H1 (cell line): ENCODE measurements around the gene SAMD4A. TPM values are rescaled to one million over a fixed set of nuclear protein-coding genes. Genes with fewer than 3 reads are reported as not detected.

ENCODE experiments used
- CTCF ChIA-PET: fragments of 300-600 bp; sonication (Branson Sonifier 250); formaldehyde crosslinking; loops from one replicate; lab custom pipeline; 2021; ENCODE audit not compliant: partially characterized antibody; lab: Charles Lee
- POLR2A ChIA-PET: fragments of 300-600 bp; sonication (Branson Sonifier 250); formaldehyde crosslinking; loops from one replicate; lab custom pipeline; 2021; ENCODE audit warnings: inconsistent platforms; ENCODE audit not compliant: partially characterized antibody; lab: Charles Lee
- DNase-seq, 2 experiments: peaks; one replicate each; pipeline versions ENCODE4 v3.0.0 to v3.0.0-alpha.2; 2010 to 2022; ENCODE audit warnings: low spot score in 2 of 2, low read depth in 1 of 2, mixed read lengths in 1 of 2
- FAIRE-seq: peaks from 2 replicates; lab custom pipeline; 2011; peaks lifted over from hg19 to GRCh38; lab: Jason Lieb, UNC
- H2AFZ ChIP-seq: 2 replicates; pipeline ENCODE4 v1.8.1; 2012; ENCODE audit warnings: low read length, inconsistent platforms
- H2AK5ac ChIP-seq: 2 replicates; pipeline ENCODE4 v1.6.1; 2013; ENCODE audit warnings: low read depth, low read length
- H2BK120ac ChIP-seq: replicated peaks from 2 replicates; pipeline ENCODE3; 2013; ENCODE audit warnings: low read depth, low read length, inconsistent platforms
- H2BK12ac ChIP-seq: 2 replicates; pipeline ENCODE4 v1.6.1; 2013; ENCODE audit warnings: low read depth, low read length
- H2BK15ac ChIP-seq: 2 replicates; pipeline ENCODE4 v1.6.1; 2013; ENCODE audit warnings: low read length
- H2BK20ac ChIP-seq: 2 replicates; pipeline ENCODE4 v1.6.1; 2013; ENCODE audit warnings: low read length
- H2BK5ac ChIP-seq: 2 replicates; pipeline ENCODE4 v1.6.1; 2013; ENCODE audit warnings: low read depth, low read length
- H3K14ac ChIP-seq: 2 replicates; pipeline ENCODE4 v1.6.1; 2013; ENCODE audit warnings: inconsistent platforms; ENCODE audit not compliant: insufficient read length
- H3K18ac ChIP-seq: 2 replicates; pipeline ENCODE4 v1.6.1; 2013; ENCODE audit warnings: low read length; ENCODE audit errors: extremely low read depth
- H3K23ac ChIP-seq: 2 replicates; pipeline ENCODE4 v1.6.1; 2013; ENCODE audit warnings: inconsistent platforms; ENCODE audit not compliant: insufficient read length
- H3K23me2 ChIP-seq: 2 replicates; pipeline ENCODE4 v1.6.1; 2013; ENCODE audit warnings: low read depth, low read length
- H3K27ac ChIP-seq: 2 replicates; pipeline ENCODE4 v1.6.1; 2011; ENCODE audit warnings: low read depth, low read length, inconsistent platforms
- H3K27me3 ChIP-seq, 4 experiments: replicated peaks in 1 of 4; 1 replicate in 1 of 4; 2 replicates in 3 of 4; pipeline versions ENCODE4 v1.6.1 to v1.8.1; 2011 to 2013; ENCODE audit warnings: low read length in 3 of 4, mild to moderate bottlenecking in 3 of 4, inconsistent platforms in 2 of 4, mixed read lengths in 2 of 4, moderate library complexity in 1 of 4; ENCODE audit not compliant: control insufficient read depth in 3 of 4, insufficient read depth in 3 of 4; ENCODE audit errors: extremely low read depth in 1 of 4
- H3K36me3 ChIP-seq, 4 experiments: 2 replicates each; pipeline versions ENCODE4 v1.6.1 to v1.8.1; 2011 to 2013; ENCODE audit warnings: mild to moderate bottlenecking in 4 of 4, low read length in 3 of 4, moderate library complexity in 2 of 4, control low read depth in 1 of 4, inconsistent platforms in 1 of 4; ENCODE audit not compliant: insufficient read depth in 4 of 4, control insufficient read depth in 2 of 4
- H3K4ac ChIP-seq: replicated peaks from 2 replicates; pipeline ENCODE3; 2013; ENCODE audit warnings: low read length, low read depth, mixed read lengths, inconsistent platforms; ENCODE audit not compliant: insufficient read length
- H3K4me1 ChIP-seq, 4 experiments: replicated peaks in 1 of 4; 1 replicate in 1 of 4; 2 replicates in 3 of 4; pipeline versions ENCODE4 v1.6.1 to v1.8.1; 2011 to 2013; ENCODE audit warnings: low read length in 3 of 4, inconsistent platforms in 2 of 4, mixed read lengths in 1 of 4; ENCODE audit not compliant: insufficient read depth in 4 of 4, control insufficient read depth in 3 of 4
- H3K4me2 ChIP-seq, 2 experiments: 2 replicates each; pipeline versions ENCODE4 v1.6.1 to v1.8.1; 2011 to 2013; ENCODE audit warnings: low read depth in 2 of 2, low read length in 2 of 2, control low read depth in 1 of 2, inconsistent platforms in 1 of 2, mild to moderate bottlenecking in 1 of 2; ENCODE audit not compliant: insufficient read depth in 1 of 2
- H3K4me3 ChIP-seq, 4 experiments: fragments of 200-600, 300-600 bp in 1 of 4; sonication (generic), shearing (Covaris generic), sonication (Bioruptor Twin) in 1 of 4; 2 replicates each; pipeline versions ENCODE4 v1.5.1 to v1.8.1; 2011 to 2016; ENCODE audit warnings: low read length in 4 of 4, low read depth in 3 of 4, control low read depth in 2 of 4, inconsistent platforms in 2 of 4, mild to moderate bottlenecking in 2 of 4, mixed read lengths in 1 of 4, moderate library complexity in 1 of 4; ENCODE audit not compliant: insufficient read depth in 2 of 4; ENCODE audit errors: extremely low read depth in 1 of 4
- H3K56ac ChIP-seq: replicated peaks from 2 replicates; pipeline ENCODE3; 2013; ENCODE audit warnings: low read depth, mild to moderate bottlenecking, mixed read lengths, low read length, inconsistent platforms; ENCODE audit not compliant: insufficient read length
- H3K79me1 ChIP-seq: 2 replicates; pipeline ENCODE4 v1.6.1; 2013; ENCODE audit warnings: low read depth, low read length, control low read depth
- H3K79me2 ChIP-seq, 2 experiments: 2 replicates each; pipeline versions ENCODE4 v1.6.1 to v1.8.1; 2012 to 2013; ENCODE audit warnings: low read length in 2 of 2, mild to moderate bottlenecking in 2 of 2, inconsistent platforms in 1 of 2; ENCODE audit not compliant: insufficient read depth in 2 of 2, control insufficient read depth in 1 of 2
- H3K9ac ChIP-seq, 4 experiments: replicated peaks in 1 of 4; 1 replicate in 1 of 4; 2 replicates in 3 of 4; pipeline versions ENCODE4 v1.6.1 to v1.8.1; 2011 to 2013; ENCODE audit warnings: low read depth in 3 of 4, low read length in 3 of 4, control low read depth in 2 of 4, mild to moderate bottlenecking in 2 of 4, moderate library complexity in 2 of 4, inconsistent platforms in 1 of 4; ENCODE audit errors: extremely low read depth in 1 of 4
- H3K9me3 ChIP-seq, 2 experiments: 2 replicates each; pipeline versions ENCODE4 v1.6.1 to v1.8.1; 2012 to 2013; ENCODE audit warnings: mild to moderate bottlenecking in 2 of 2, moderate library complexity in 2 of 2, control low read depth in 1 of 2, inconsistent platforms in 1 of 2, low read depth in 1 of 2, low read length in 1 of 2, mixed read lengths in 1 of 2; ENCODE audit not compliant: insufficient read depth in 2 of 2
- H4K20me1 ChIP-seq, 2 experiments: replicated peaks in 1 of 2; 2 replicates each; pipeline versions ENCODE3 to v1.8.1; 2011 to 2013; ENCODE audit warnings: inconsistent platforms in 2 of 2, low read length in 2 of 2, mild to moderate bottlenecking in 1 of 2; ENCODE audit not compliant: insufficient read depth in 2 of 2, control insufficient read depth in 1 of 2
- H4K5ac ChIP-seq: 2 replicates; pipeline ENCODE4 v1.6.1; 2013; ENCODE audit warnings: low read length, low read depth, mixed read lengths, inconsistent platforms; ENCODE audit not compliant: insufficient read length
- H4K8ac ChIP-seq: 2 replicates; pipeline ENCODE4 v1.8.0; 2013; ENCODE audit warnings: mild to moderate bottlenecking, moderate library complexity, low read length, inconsistent platforms; ENCODE audit not compliant: insufficient read depth; ENCODE audit errors: extremely low read depth
- H4K91ac ChIP-seq: replicated peaks from 2 replicates; pipeline ENCODE3; 2013; ENCODE audit warnings: low read length, mixed read lengths, inconsistent platforms; ENCODE audit not compliant: insufficient read length
- EGR1 ChIP-seq: IDR thresholded peaks from 2 replicates; pipeline ENCODE4 v1.6.1; 2011; ENCODE audit warnings: low read depth, low read length, borderline replicate concordance
- EP300 ChIP-seq, 2 experiments: IDR thresholded peaks; 1 replicate in 1 of 2; 2 replicates in 1 of 2; pipeline ENCODE4 v1.6.1; 2011 to 2012; ENCODE audit warnings: low read depth in 2 of 2, low read length in 2 of 2, mild to moderate bottlenecking in 2 of 2, borderline replicate concordance in 1 of 2, inconsistent platforms in 1 of 2, moderate library complexity in 1 of 2
- RFX5 ChIP-seq: IDR thresholded peaks from 2 replicates; pipeline ENCODE4 v1.6.1; 2011; ENCODE audit warnings: low read depth, low read length, improper control_type of control experiment, borderline replicate concordance
- WGBS, 2 experiments: shearing (Covaris generic) in 1 of 2; methylation state at CpG; one replicate each; pipeline versions ENCODE4 v1.1.6 to v1.1.7; 2013 to 2015; ENCODE audit warnings: low lambda C conversion rate in 2 of 2, mixed read lengths in 2 of 2, inconsistent platforms in 1 of 2, low coverage in 1 of 2, missing lambda C conversion rate in 1 of 2; ENCODE audit not compliant: insufficient replicate concordance in 2 of 2, insufficient coverage in 1 of 2, insufficient read length in 1 of 2; ENCODE audit errors: extremely low coverage in 1 of 2, missing lambda C conversion rate in 1 of 2; 5-methylcytosine and 5-hydroxymethylcytosine counted together
- polyA plus RNA-seq, 7 experiments: library from polyadenylated mRNA; depleted of rRNA in 3 of 7; stranded (reverse) in 5 of 7; unstranded in 2 of 7; fragments of >200 nt in 5 of 7; fragments of 200-250 nt in 2 of 7; gene quantifications; 1 replicate in 5 of 7; 2 replicates in 1 of 7; 4 replicates in 1 of 7; pipeline versions ENCODE4 v1.2.1 to v1.2.3, GENCODE V29; 2011 to 2013; ENCODE audit warnings: missing spikeins in 2 of 7, mixed read lengths in 2 of 7
- total RNA-seq: library from RNA; stranded (reverse); fragmentation: NEBNext Ultra II Directional; extraction: Animal tissue kit (Norgen Biotek cat#: 25700); gene quantifications from 2 replicates; pipeline ENCODE4 v1.2.1, GENCODE V29; 2021

SAMD4A gene
- total and polyA plus RNA-seq, 2 of the 8 experiments (the other 6 are each of a cell fraction or from before 2014, with no cell fraction given) = 2.4 to 12.3 TPM

DNA sequence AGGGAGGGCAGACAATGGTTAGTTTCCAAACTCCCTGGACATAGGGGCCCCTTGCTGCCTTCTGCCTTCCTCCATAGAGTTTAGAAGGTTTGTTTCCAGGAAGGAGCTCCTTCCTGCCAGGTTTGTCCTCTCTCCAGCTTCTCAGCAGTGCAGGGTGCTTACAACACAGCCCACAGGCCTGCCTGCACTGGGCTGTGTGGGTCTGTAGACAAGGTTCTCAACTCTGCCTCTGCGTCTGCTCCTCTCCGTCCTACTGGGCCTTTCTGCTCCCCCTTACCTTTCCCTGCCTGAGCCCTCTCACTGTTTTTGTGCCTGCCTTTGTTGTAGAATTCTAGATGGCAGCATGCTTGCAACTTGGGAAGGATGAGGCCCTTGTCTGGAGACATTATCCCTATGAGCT lies 124.0 kb downstream of the SAMD4A start:
- FAIRE-seq = no peak
- Histone ChIP-seq H3K4me2 (no peak overlapping the region), H2BK120ac (no peak overlapping the region), H2BK12ac (peak overlapping the region; percentile 82; the same call in 1 of the 2 replicates), H3K27me3 (no peaks in the 10 kb centered on the region), H4K91ac (no peak overlapping the region), H2BK20ac (peak overlapping the region; percentile 56; the same call in 1 of the 2 replicates), H4K8ac (no peak overlapping the region), H3K4me1 (peaks cover 0 to 6% (median 0%) of the 10 kb centered on the region in 4 experiments; a peak in 3 of 7 replicates), H3K14ac (no peak overlapping the region), H2AFZ (no peak overlapping the region), H4K5ac (no peak overlapping the region), H3K23me2 (no peaks in the 10 kb centered on the region), H3K9ac (no peak overlapping the region), H3K56ac (no peak overlapping the region), H3K79me2 (peaks cover 0 to 1% of the 10 kb centered on the region in 2 experiments; a peak in 1 of 4 replicates), H2BK5ac (peak overlapping the region; percentile 28; the same call in 1 of the 2 replicates), H3K4me3 (no peak overlapping the region), H2AK5ac (no peak overlapping the region), H3K4ac (no peak overlapping the region), H3K9me3 (no peaks in the 10 kb centered on the region), H3K36me3 (no peaks in the 10 kb centered on the region), H2BK15ac (peak overlapping the region; percentile 75; the same call in 1 of the 2 replicates), H3K27ac (no peak overlapping the region), H3K18ac (0 out of 2 replicates have a peak overlapping the region, but pooled peaks have one; percentile 16), H3K79me1 (no peaks in the 10 kb centered on the region; the same call in 1 of the 2 replicates), H3K23ac (no peak overlapping the region), H4K20me1 (no peaks in the 10 kb centered on the region)
- DNase-seq = no peak
- 54% methylated on average over 2 of the region's 2 CpGs; no CpG with 5 or more reads in 1 of the 2 experiments for WGBS, 2 experiments
- ChIA-PET POLR2A (interaction anchor here (0.7 to 2.1 kb wide), 4 partner anchors 10 to 212 kb away, joined by 3 to 17 read pairs (median 3); partner anchors contain the start of genes GCH1 and SAMD4A), CTCF (interaction anchor here (0.5 to 7.4 kb wide), 47 partner anchors 8 to 240 kb away, joined by 3 to 108 read pairs (median 4); partner anchors contain the start of gene SAMD4A)
- TF ChIP-seq RFX5 = no peak
- no peak for TF ChIP-seq EP300 (IDR thresholded peaks at IDR 0.05; ENCODE audit: borderline replicate concordance in 1 of 2, low read depth in 2 of 2, low read length in 2 of 2)
- TF ChIP-seq EGR1 = no peak
